LNCAP (cell line): Measurements from ENCODE around the gene KIF18B.

ENCODE experiments used
- CTCF ChIP-seq: fragments of 450-650 bp; IDR thresholded peaks from 2 replicates; pipeline ENCODE4 v1.5.1; 2017; ENCODE audit warnings: mild to moderate bottlenecking

The KIF18B gene

DNA sequence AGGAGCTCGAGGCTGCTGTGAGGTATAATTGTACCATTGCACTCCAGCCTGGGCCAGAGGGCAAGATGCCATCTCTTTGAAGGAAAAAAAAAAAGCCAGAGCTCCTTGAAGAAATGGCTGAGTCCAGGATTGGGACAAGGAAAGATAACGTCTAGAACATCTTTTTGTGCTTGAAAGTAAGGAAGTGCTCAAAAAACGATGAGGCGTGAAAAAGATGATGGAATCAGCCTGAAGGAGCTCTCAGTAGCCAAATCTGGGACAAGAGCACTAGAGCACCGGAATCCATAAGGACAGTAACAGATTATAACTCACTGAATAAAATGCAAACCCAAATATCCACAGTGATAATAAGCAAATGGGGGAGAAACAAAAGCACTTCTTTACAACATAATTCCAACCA lies 70.5 kb downstream of the KIF18B start:
- no peak for TF ChIP-seq CTCF

DNA sequence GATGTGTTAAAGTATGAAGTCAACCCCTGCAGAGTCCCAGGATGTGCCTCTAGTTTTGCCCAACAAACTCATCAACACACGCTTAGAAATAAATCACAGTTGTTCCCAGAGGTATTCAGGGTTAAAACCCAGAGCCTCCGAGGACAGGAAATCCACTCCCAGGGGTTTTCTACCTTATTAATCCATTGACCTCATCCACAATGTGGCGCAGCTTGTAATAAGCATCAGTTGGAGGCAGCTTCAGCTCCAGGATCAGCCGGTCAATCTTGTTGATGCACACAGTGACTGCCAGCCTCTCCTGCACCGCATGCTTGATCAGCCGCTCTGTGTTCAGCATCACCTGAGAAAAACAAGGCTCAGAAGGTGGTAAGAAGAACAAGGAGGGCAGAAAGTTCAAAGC lies 71.8 kb downstream of the KIF18B start:
- TF ChIP-seq CTCF, result no peak
